ENCODE measurements around the gene MAD1L1.

MAD1L1 gene

GRCh38 chr7:1961701-1962276 is 271.0 kb downstream of the MAD1L1 start (continued):
- no peak for TF ChIP-seq ZC3H10 (CRISPR knock-in tag; IDR thresholded peaks at IDR 0.05)
- TF ChIP-seq TCF4 (CRISPR knock-in tag; IDR thresholded peaks at IDR 0.05; ENCODE audit: borderline replicate concordance) = no peak
- no peak for TF ChIP-seq PPARA (CRISPR knock-in tag; IDR thresholded peaks at IDR 0.05; ENCODE audit: borderline replicate concordance)
- no peak for TF ChIP-seq OSR1 (CRISPR knock-in tag; IDR thresholded peaks at IDR 0.05)
- TF ChIP-seq SNAI2 (CRISPR knock-in tag; IDR thresholded peaks at IDR 0.05) = no peak
- TF ChIP-seq ISL1 (CRISPR knock-in tag; IDR thresholded peaks at IDR 0.05) = no peak
- no peak for TF ChIP-seq CREB5 (CRISPR knock-in tag; IDR thresholded peaks at IDR 0.05; ENCODE audit: low read depth)

- no peak for ATAC-seq
- TF ChIP-seq POU6F1 (CRISPR knock-in tag; IDR thresholded peaks at IDR 0.05; ENCODE audit: borderline replicate concordance, low read depth) (no peak), RARB (CRISPR knock-in tag; IDR thresholded peaks at IDR 0.05) (no peak), TCF4 (CRISPR knock-in tag; IDR thresholded peaks at IDR 0.05; ENCODE audit: borderline replicate concordance) (no peak), ARNTL (CRISPR knock-in tag; IDR thresholded peaks at IDR 0.05; ENCODE audit: borderline replicate concordance, low read depth) (no peak), SNAI2 (CRISPR knock-in tag; IDR thresholded peaks at IDR 0.05) (no peak), ZNF565 (CRISPR knock-in tag; conservative IDR thresholded peaks at IDR 0.05; ENCODE audit: low read depth) (no peak), BACH2 (CRISPR knock-in tag; IDR thresholded peaks at IDR 0.05; ENCODE audit: borderline replicate concordance) (no peak), GLIS3 (CRISPR knock-in tag; IDR thresholded peaks at IDR 0.05) (no peak), ZFP3 (CRISPR knock-in tag; IDR thresholded peaks at IDR 0.05) (no peak), ZNF8 (CRISPR knock-in tag; IDR thresholded peaks at IDR 0.05) (no peak)
- TF ChIP-seq, protein P1, sequence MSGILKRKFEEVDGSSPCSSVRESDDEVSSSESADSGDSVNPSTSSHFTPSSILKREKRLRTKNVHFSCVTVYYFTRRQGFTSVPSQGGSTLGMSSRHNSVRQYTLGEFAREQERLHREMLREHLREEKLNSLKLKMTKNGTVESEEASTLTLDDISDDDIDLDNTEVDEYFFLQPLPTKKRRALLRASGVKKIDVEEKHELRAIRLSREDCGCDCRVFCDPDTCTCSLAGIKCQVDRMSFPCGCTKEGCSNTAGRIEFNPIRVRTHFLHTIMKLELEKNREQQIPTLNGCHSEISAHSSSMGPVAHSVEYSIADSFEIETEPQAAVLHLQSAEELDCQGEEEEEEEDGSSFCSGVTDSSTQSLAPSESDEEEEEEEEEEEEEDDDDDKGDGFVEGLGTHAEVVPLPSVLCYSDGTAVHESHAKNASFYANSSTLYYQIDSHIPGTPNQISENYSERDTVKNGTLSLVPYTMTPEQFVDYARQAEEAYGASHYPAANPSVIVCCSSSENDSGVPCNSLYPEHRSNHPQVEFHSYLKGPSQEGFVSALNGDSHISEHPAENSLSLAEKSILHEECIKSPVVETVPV (CRISPR knock-in tag; IDR thresholded peaks at IDR 0.05) = no peak
Measured at GRCh38 chr7:1959305-1959704, 273.4 kb downstream of the MAD1L1 start.

DNA sequence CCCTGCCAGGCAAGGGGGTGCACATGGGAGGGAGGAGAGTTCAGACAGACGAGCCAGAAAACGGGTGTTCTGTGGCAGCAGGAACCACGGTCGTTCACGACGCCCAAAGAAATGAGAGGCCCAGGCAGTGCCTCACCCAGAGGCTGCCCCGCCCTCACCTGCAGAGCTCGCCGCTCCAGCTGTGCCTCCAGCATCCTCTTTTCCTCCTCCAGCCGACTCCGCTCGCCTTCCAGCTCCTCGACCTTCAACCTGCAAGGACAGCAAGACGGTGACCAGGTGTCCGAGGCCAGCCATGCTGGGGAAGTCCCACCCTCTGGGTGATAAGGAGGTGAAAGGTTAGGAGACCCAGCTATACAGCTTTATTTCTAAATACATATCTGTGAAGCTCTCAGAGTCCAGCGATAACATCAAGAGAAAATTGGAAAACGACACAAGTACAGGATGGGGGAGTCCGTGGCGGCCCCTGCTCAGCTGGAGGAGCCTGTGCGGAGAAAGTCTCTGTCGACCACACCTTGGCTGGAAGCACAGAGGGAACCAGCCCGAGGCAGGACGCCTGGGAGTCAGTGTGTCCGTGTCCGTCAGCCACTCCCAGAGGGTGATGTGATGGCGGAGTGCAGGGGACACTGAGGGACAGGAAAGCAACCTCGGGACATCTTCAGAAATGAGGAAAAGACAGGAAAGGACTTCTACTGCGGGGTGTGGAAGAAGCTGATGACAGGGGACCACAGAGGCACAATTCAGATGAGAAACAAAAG is 275.1 kb downstream of the MAD1L1 start:
- TF ChIP-seq ISL1 (CRISPR knock-in tag; IDR thresholded peaks at IDR 0.05) (no peak), ESRRG (CRISPR knock-in tag; IDR thresholded peaks at IDR 0.05) (no peak), GLIS3 (CRISPR knock-in tag; IDR thresholded peaks at IDR 0.05) (no peak), CREB5 (CRISPR knock-in tag; IDR thresholded peaks at IDR 0.05; ENCODE audit: low read depth) (no peak), TCF4 (CRISPR knock-in tag; IDR thresholded peaks at IDR 0.05; ENCODE audit: borderline replicate concordance) (no peak), PPARA (CRISPR knock-in tag; IDR thresholded peaks at IDR 0.05; ENCODE audit: borderline replicate concordance) (no peak), OSR1 (CRISPR knock-in tag; IDR thresholded peaks at IDR 0.05) (no peak), ARNTL (CRISPR knock-in tag; IDR thresholded peaks at IDR 0.05; ENCODE audit: borderline replicate concordance, low read depth) (no peak)
- TF ChIP-seq, protein P2, sequence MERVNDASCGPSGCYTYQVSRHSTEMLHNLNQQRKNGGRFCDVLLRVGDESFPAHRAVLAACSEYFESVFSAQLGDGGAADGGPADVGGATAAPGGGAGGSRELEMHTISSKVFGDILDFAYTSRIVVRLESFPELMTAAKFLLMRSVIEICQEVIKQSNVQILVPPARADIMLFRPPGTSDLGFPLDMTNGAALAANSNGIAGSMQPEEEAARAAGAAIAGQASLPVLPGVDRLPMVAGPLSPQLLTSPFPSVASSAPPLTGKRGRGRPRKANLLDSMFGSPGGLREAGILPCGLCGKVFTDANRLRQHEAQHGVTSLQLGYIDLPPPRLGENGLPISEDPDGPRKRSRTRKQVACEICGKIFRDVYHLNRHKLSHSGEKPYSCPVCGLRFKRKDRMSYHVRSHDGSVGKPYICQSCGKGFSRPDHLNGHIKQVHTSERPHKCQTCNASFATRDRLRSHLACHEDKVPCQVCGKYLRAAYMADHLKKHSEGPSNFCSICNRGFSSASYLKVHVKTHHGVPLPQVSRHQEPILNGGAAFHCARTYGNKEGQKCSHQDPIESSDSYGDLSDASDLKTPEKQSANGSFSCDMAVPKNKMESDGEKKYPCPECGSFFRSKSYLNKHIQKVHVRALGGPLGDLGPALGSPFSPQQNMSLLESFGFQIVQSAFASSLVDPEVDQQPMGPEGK (CRISPR knock-in tag; IDR thresholded peaks at IDR 0.05; ENCODE audit: borderline replicate concordance) = no peak
- no peak for ATAC-seq

All from SK-N-SH treated with all-trans-retinoic acid at 6 μM for 48 hours (cell line).